ENCODE data around the gene GTPBP4. TPM values are rescaled to one million over a fixed set of nuclear protein-coding genes. Genes with fewer than 3 reads are reported as not detected.

The GTPBP4 gene
- total and polyA plus RNA-seq, 2 of the 8 experiments (the other 6 are each of a cell fraction or from before 2014, with no cell fraction given) = 16.9 to 98.1 TPM

GRCh38 chr10:1048732-1049424, 60.6 kb downstream of the GTPBP4 start, which contains the start of gene IDI1 (continued):
- TF ChIP-seq PHF8 (conservative IDR thresholded peaks at IDR 0.05; ENCODE audit: low read depth, low read length) (peak; percentile 83), CBX8 (IDR thresholded peaks at IDR 0.05; ENCODE audit: borderline replicate concordance, low read depth, low read length) (no peak), SIN3A (conservative IDR thresholded peaks at IDR 0.05 in 1 of 2, IDR thresholded peaks at IDR 0.05 in 1 of 2; ENCODE audit: low read depth in 1 of 2, low read length in 2 of 2) (peak; percentile 62 to 84; a peak in 1 of 4 replicates), RNF2 (IDR thresholded peaks at IDR 0.05; ENCODE audit: borderline replicate concordance, low read depth, low read length, missing control alignments, poor library complexity, severe bottlenecking) (no peak), NRF1 (IDR thresholded peaks at IDR 0.05; ENCODE audit: low read depth, low read length) (no peak), KDM1A (IDR thresholded peaks at IDR 0.05; ENCODE audit: borderline replicate concordance, low read length) (no peak), CEBPB (IDR thresholded peaks at IDR 0.05; ENCODE audit: low read depth, low read length) (no peak), CHD7 (IDR thresholded peaks at IDR 0.05; ENCODE audit: insufficient replicate concordance, low read length) (no peak), CREB1 (IDR thresholded peaks at IDR 0.05) (peak; percentile 86), CBX5 (IDR thresholded peaks at IDR 0.05; ENCODE audit: low read depth, low read length) (no peak)

Data from H1 (cell line).